SK-N-SH (cell line): ENCODE measurements around the gene STX11. TPM values are rescaled to one million over a fixed set of nuclear protein-coding genes. Genes with fewer than 3 reads are reported as not detected.

Experiments
- CTCF ChIA-PET: fragments of 300-600, 350-600 bp; formaldehyde crosslinking; extraction: SDS; loops from one replicate; lab custom pipeline; 2021; lab: Yijun Ruan, JAX
- POLR2A ChIA-PET: fragments of 350-600 bp; sonication (Branson Sonifier 250); formaldehyde crosslinking; extraction: SDS; loops from one replicate; lab custom pipeline; 2020; ENCODE audit warnings: antibody characterized with exemption, inconsistent platforms; lab: Yijun Ruan, JAX
- DNase-seq: peaks from one replicate; pipeline ENCODE4 v3.0.0; 2012
- H2AFZ ChIP-seq: fragments of 200-600 bp; sonication (generic); 2 replicates; pipeline ENCODE4 v1.8.1; 2016; ENCODE audit warnings: antibody characterized with exemption, mild to moderate bottlenecking, low read depth
- H3F3A ChIP-seq: fragments of 200-600 bp; sonication (generic); replicated peaks from 2 replicates; pipeline ENCODE3; 2016; ENCODE audit warnings: antibody characterized with exemption, mild to moderate bottlenecking; ENCODE audit not compliant: insufficient read depth
- H3K27ac ChIP-seq, 2 experiments: fragments of 200-500 bp in 1 of 2; fragments of 200-600 bp in 1 of 2; sonication (Bioruptor generic) in 1 of 2; sonication (generic), shearing (Covaris generic) in 1 of 2; 2 replicates each; pipeline versions ENCODE4 v1.5.1 to v1.6.1; 2014 to 2016; ENCODE audit warnings: low read depth in 2 of 2, inconsistent platforms in 1 of 2, low read length in 1 of 2, mild to moderate bottlenecking in 1 of 2, mixed read lengths in 1 of 2
- H3K27me3 ChIP-seq: fragments of 200-600 bp; sonication (generic), shearing (Covaris generic); 2 replicates; pipeline ENCODE4 v1.6.1; 2016; ENCODE audit warnings: mixed run types; ENCODE audit not compliant: insufficient read depth
- H3K36me3 ChIP-seq, 2 experiments: fragments of 200-500 bp in 1 of 2; fragments of 200-600 bp in 1 of 2; sonication (Bioruptor generic) in 1 of 2; sonication (generic) in 1 of 2; replicated peaks in 1 of 2; 2 replicates each; pipeline versions ENCODE3 to v1.5.1; 2014 to 2016; ENCODE audit warnings: low read length in 1 of 2, mild to moderate bottlenecking in 1 of 2; ENCODE audit not compliant: insufficient read depth in 2 of 2, control insufficient read depth in 1 of 2
- H3K4me1 ChIP-seq, 2 experiments: fragments of 200-500 bp in 1 of 2; fragments of 200-600 bp in 1 of 2; sonication (Bioruptor generic) in 1 of 2; sonication (generic), shearing (Covaris generic) in 1 of 2; 2 replicates each; pipeline versions ENCODE4 v1.5.1 to v1.6.1; 2014 to 2016; ENCODE audit warnings: low read depth in 1 of 2, low read length in 1 of 2, mixed run types in 1 of 2; ENCODE audit not compliant: insufficient read depth in 2 of 2, control insufficient read depth in 1 of 2
- H3K4me2 ChIP-seq: fragments of 200-600 bp; sonication (generic), shearing (Covaris generic); 2 replicates; pipeline ENCODE4 v1.6.1; 2017; ENCODE audit warnings: mixed run types
- H3K4me3 ChIP-seq, 2 experiments: fragments of 200-500 bp in 1 of 2; fragments of 200-600 bp in 1 of 2; sonication (Bioruptor generic) in 1 of 2; sonication (generic), shearing (Covaris generic) in 1 of 2; 2 replicates each; pipeline versions ENCODE4 v1.5.1 to v1.8.1; 2014 to 2016; ENCODE audit warnings: low read depth in 2 of 2, inconsistent platforms in 1 of 2, low read length in 1 of 2, mild to moderate bottlenecking in 1 of 2, mixed read lengths in 1 of 2, moderate library complexity in 1 of 2
- H3K79me2 ChIP-seq: fragments of 200-600 bp; sonication (generic); 2 replicates; pipeline ENCODE4 v1.8.1; 2017; ENCODE audit warnings: mild to moderate bottlenecking; ENCODE audit not compliant: insufficient read depth
- H3K9ac ChIP-seq: fragments of 200-600 bp; sonication (generic); 2 replicates; pipeline ENCODE4 v1.6.1; 2017; ENCODE audit warnings: mixed run types
- H3K9me2 ChIP-seq: fragments of 200-600 bp; sonication (generic); 2 replicates; pipeline ENCODE4 v1.6.1; 2017; ENCODE audit warnings: mixed run types
- H3K9me3 ChIP-seq: fragments of 200-600 bp; sonication (generic); 2 replicates; pipeline ENCODE4 v1.6.1; 2017; ENCODE audit warnings: mixed run types, mild to moderate bottlenecking, moderate library complexity
- H4K20me1 ChIP-seq: fragments of 200-600 bp; sonication (generic); 2 replicates; pipeline ENCODE4 v1.6.1; 2017; ENCODE audit warnings: mild to moderate bottlenecking, mixed run types; ENCODE audit not compliant: insufficient read depth
- CHD2 ChIP-seq: fragments of 150-350 bp; IDR thresholded peaks from 2 replicates; pipeline ENCODE4 v1.6.1; 2018; ENCODE audit warnings: low read length; ENCODE audit not compliant: partially characterized antibody
- ELF1 ChIP-seq: IDR thresholded peaks from 2 replicates; pipeline ENCODE4 v1.4.0; 2012
- EP300 ChIP-seq, 2 experiments: IDR thresholded peaks; 2 replicates each; pipeline versions ENCODE4 v1.4.0 to v1.6.1; 2012; ENCODE audit warnings: borderline replicate concordance in 1 of 2, low read depth in 1 of 2, low read length in 1 of 2
- EZH2phosphoT487 ChIP-seq: fragments of 200-600 bp; sonication (generic); IDR thresholded peaks from 2 replicates; pipeline ENCODE4 v1.6.1; 2017; ENCODE audit warnings: low read depth, mixed run types, mild to moderate bottlenecking, antibody characterized with exemption, moderate library complexity, borderline replicate concordance
- FOXJ3 ChIP-seq: sonication (generic); formaldehyde crosslinking; IDR thresholded peaks from 2 replicates; pipeline ENCODE4 v1.5.1; 2020; ENCODE audit warnings: mild to moderate bottlenecking, missing genetic modification reagents
- FOXM1 ChIP-seq: IDR thresholded peaks from 2 replicates; pipeline ENCODE4 v1.4.0; 2012; ENCODE audit warnings: low read depth, mild to moderate bottlenecking
- GABPA ChIP-seq: IDR thresholded peaks from 2 replicates; pipeline ENCODE4 v1.4.0; 2012; ENCODE audit warnings: low read depth, mild to moderate bottlenecking
- GATA2 ChIP-seq: sonication (generic); formaldehyde crosslinking; IDR thresholded peaks from 2 replicates; pipeline ENCODE4 v1.5.0; 2020; ENCODE audit warnings: mild to moderate bottlenecking, missing genetic modification reagents
- IRF3 ChIP-seq: fragments of 150-350 bp; IDR thresholded peaks from 2 replicates; pipeline ENCODE4 v1.6.1; 2016; ENCODE audit warnings: mild to moderate bottlenecking, low read depth, low read length
- JUND ChIP-seq: IDR thresholded peaks from 2 replicates; pipeline ENCODE4 v1.4.0; 2012
- NFIC ChIP-seq: IDR thresholded peaks from 2 replicates; pipeline ENCODE4 v1.4.0; 2012; ENCODE audit warnings: borderline replicate concordance
- NRF1 ChIP-seq: IDR thresholded peaks from 2 replicates; pipeline ENCODE4 v1.6.1; 2012; ENCODE audit warnings: low read depth, mild to moderate bottlenecking, low read length
- PBX3 ChIP-seq: IDR thresholded peaks from 2 replicates; pipeline ENCODE4; 2012
- POLR2AphosphoS5 ChIP-seq: IDR thresholded peaks from 2 replicates; pipeline ENCODE4 v1.6.1; 2012; ENCODE audit warnings: low read depth, low read length
- RCOR1 ChIP-seq: fragments of 150-350 bp; IDR thresholded peaks from 2 replicates; pipeline ENCODE4 v1.6.1; 2017; ENCODE audit warnings: antibody characterized with exemption, low read length
- RFX5 ChIP-seq: IDR thresholded peaks from 2 replicates; pipeline ENCODE4 v1.6.1; 2012; ENCODE audit warnings: mild to moderate bottlenecking, improper control_type of control experiment, low read length
- SIN3A ChIP-seq: IDR thresholded peaks from 2 replicates; pipeline ENCODE4 v1.6.1; 2012; ENCODE audit warnings: low read depth, mild to moderate bottlenecking, low read length, moderate library complexity, borderline replicate concordance
- TCF12 ChIP-seq: IDR thresholded peaks from 2 replicates; pipeline ENCODE4 v1.4.0; 2012
- TEAD4 ChIP-seq: IDR thresholded peaks from 2 replicates; pipeline ENCODE4 v1.4.0; 2012; ENCODE audit warnings: mild to moderate bottlenecking, borderline replicate concordance; ENCODE audit not compliant: insufficient read depth
- USF1 ChIP-seq: IDR thresholded peaks from 2 replicates; pipeline ENCODE4 v1.4.0; 2012; ENCODE audit warnings: low read depth, borderline replicate concordance
- ZBTB33 ChIP-seq: IDR thresholded peaks from 2 replicates; pipeline ENCODE4 v1.4.0; 2012; ENCODE audit warnings: low read depth, borderline replicate concordance
- WGBS: methylation state at CpG from one replicate; pipeline ENCODE4 v1.1.6; 2017; ENCODE audit warnings: low lambda C conversion rate; 5-methylcytosine and 5-hydroxymethylcytosine counted together
- polyA plus RNA-seq, 3 experiments: library from polyadenylated mRNA; depleted of rRNA; stranded (reverse); fragments of >200 nt; gene quantifications; 2 replicates each; pipeline ENCODE4 v1.2.3, GENCODE V29; 2012

STX11 gene
- polyA plus RNA-seq, 1 of the 3 experiments (the other 2 are of a cell fraction): 0.15 TPM

- Histone ChIP-seq H3K4me2 (no peak overlapping the region), H3F3A (no peaks in the 10 kb centered on the region), H3K36me3 (no peaks in the 10 kb centered on the region), H3K9me2 (no peaks in the 10 kb centered on the region), H4K20me1 (no peaks in the 10 kb centered on the region), H3K9me3 (no peaks in the 10 kb centered on the region), H3K9ac (no peak overlapping the region), H3K27me3 (no peaks in the 10 kb centered on the region), H3K4me1 (no peaks in the 10 kb centered on the region), H2AFZ (no peak overlapping the region), H3K27ac (no peak overlapping the region), H3K79me2 (no peaks in the 10 kb centered on the region), H3K4me3 (no peak overlapping the region)
- no peak for TF ChIP-seq NFIC
- TF ChIP-seq ELF1: no peak
- no peak for TF ChIP-seq FOXM1
- TF ChIP-seq TEAD4: no peak
- no peak for TF ChIP-seq EZH2phosphoT487
- no peak for TF ChIP-seq GABPA
- no peak for TF ChIP-seq GATA2
- no peak for TF ChIP-seq RCOR1
- TF ChIP-seq FOXJ3: no peak
- no peak for DNase-seq
- POLR2A ChIA-PET: no interaction called here
- CTCF ChIA-PET: no interaction called here
- 20% methylated on average over 1 of the region's 3 CpGs for WGBS
These were observed 84.1 kb downstream of the STX11 start for GRCh38 chr6:144234399-144234798.

GRCh38 chr6:144234935-144235334, 84.6 kb downstream of the STX11 start:
- CTCF ChIA-PET: interaction anchor here (1.8 kb wide), 1 partner anchor 16 kb away, joined by 6 read pairs; no protein-coding TSS in a partner anchor
- TF ChIP-seq SIN3A (no peak), EZH2phosphoT487 (no peak), ZBTB33 (no peak), NFIC (no peak), RCOR1 (no peak), NRF1 (no peak), TCF12 (no peak), JUND (no peak), FOXM1 (no peak), CHD2 (no peak), POLR2AphosphoS5 (no peak), PBX3 (no peak), GATA2 (no peak), TEAD4 (no peak), RFX5 (no peak), EP300 (IDR thresholded peaks at IDR 0.05; ENCODE audit: borderline replicate concordance in 1 of 2, low read depth in 1 of 2, low read length in 1 of 2) (no peak), FOXJ3 (no peak), IRF3 (no peak), USF1 (no peak)
- WGBS: 53% methylated on average over 3 of the region's 4 CpGs

More at GRCh38 chr6:144234935-144235334, 84.6 kb downstream of the STX11 start:
- no peak overlapping the region for H3K4me3 ChIP-seq
- H2AFZ ChIP-seq: no peak overlapping the region
- H3K9ac ChIP-seq: no peak overlapping the region
- H4K20me1 ChIP-seq: no peaks in the 10 kb centered on the region
- no peaks in the 10 kb centered on the region for H3F3A ChIP-seq
- no peaks in the 10 kb centered on the region for H3K36me3 ChIP-seq
- POLR2A ChIA-PET: no interaction called here
- H3K9me2 ChIP-seq: no peaks in the 10 kb centered on the region
- H3K27me3 ChIP-seq: no peaks in the 10 kb centered on the region
- no peak overlapping the region for H3K27ac ChIP-seq
- no peaks in the 10 kb centered on the region for H3K4me1 ChIP-seq
- DNase-seq: no peak
- no peaks in the 10 kb centered on the region for H3K79me2 ChIP-seq
- H3K9me3 ChIP-seq: no peaks in the 10 kb centered on the region
- no peak overlapping the region for H3K4me2 ChIP-seq
